ENCODE results near the gene INTS3. TPM values are rescaled to one million over a fixed set of nuclear protein-coding genes. Genes with fewer than 3 reads are reported as not detected.

Gene INTS3
- polyA plus RNA-seq, 1 donor from 2014 or later, result 29.9 TPM

- Histone ChIP-seq H3K9me3 (ENCODE audit: low read length) (no peaks in the 10 kb centered on the region), H3K36me3 (ENCODE audit: insufficient read depth, low read length) (no peaks in the 10 kb centered on the region), H3K9me2 (ENCODE audit: insufficient read depth, low read length) (no peaks in the 10 kb centered on the region), H3K27me3 (ENCODE audit: insufficient read depth, low read depth, low read length) (no peaks in the 10 kb centered on the region), H2AFZ (ENCODE audit: low read depth, low read length) (no peak overlapping the region), H3F3A (ENCODE audit: insufficient read depth, low read length, poor library complexity, severe bottlenecking) (no peaks in the 10 kb centered on the region), H3K9ac (ENCODE audit: low read length) (no peak overlapping the region), H4K20me1 (ENCODE audit: insufficient read depth) (no peaks in the 10 kb centered on the region), H3K79me2 (replicated peaks; ENCODE audit: insufficient read depth, low read length) (no peaks in the 10 kb centered on the region), H3K27ac (ENCODE audit: low read length) (no peak overlapping the region), H3K4me3 (ENCODE audit: low read length) (no peak overlapping the region), H3K4me2 (ENCODE audit: low read length) (no peak overlapping the region)
- no peak for TF ChIP-seq RAD21 (conservative IDR thresholded peaks at IDR 0.05)
- TF ChIP-seq CTCF (IDR thresholded peaks at IDR 0.05; ENCODE audit: poor library complexity, severe bottlenecking), result no peak
- no peak for TF ChIP-seq EP300 (conservative IDR thresholded peaks at IDR 0.05; ENCODE audit: poor library complexity, severe bottlenecking)
- no peak for TF ChIP-seq REST (IDR thresholded peaks at IDR 0.05; ENCODE audit: borderline replicate concordance)
- no peak for TF ChIP-seq EZH2 (IDR thresholded peaks at IDR 0.05; ENCODE audit: borderline replicate concordance, insufficient read depth, low read length, poor library complexity, severe bottlenecking)
- no peak for TF ChIP-seq SMC3 (conservative IDR thresholded peaks at IDR 0.05; ENCODE audit: poor library complexity)
- TF ChIP-seq MXI1 (conservative IDR thresholded peaks at IDR 0.05; ENCODE audit: poor library complexity, severe bottlenecking), result no peak
- no peak for TF ChIP-seq TAF1 (IDR thresholded peaks at IDR 0.05; ENCODE audit: low read depth)
- no peak for TF ChIP-seq POLR2AphosphoS5 (IDR thresholded peaks at IDR 0.05)
Observed at GRCh38 chr1:153789478-153790034, 61.7 kb downstream of the INTS3 start.

- H3K4me3 ChIP-seq (ENCODE audit: low read length), result no peak overlapping the region
- H3K9ac ChIP-seq (ENCODE audit: low read length), result no peak overlapping the region
- no peak for TF ChIP-seq EP300 (conservative IDR thresholded peaks at IDR 0.05; ENCODE audit: poor library complexity, severe bottlenecking)
- H3K27me3 ChIP-seq (ENCODE audit: insufficient read depth, low read depth, low read length), result no peaks in the 10 kb centered on the region
- no peaks in the 10 kb centered on the region for H3K36me3 ChIP-seq (ENCODE audit: insufficient read depth, low read length)
- H3K79me2 ChIP-seq (replicated peaks; ENCODE audit: insufficient read depth, low read length), result no peaks in the 10 kb centered on the region
- no peaks in the 10 kb centered on the region for H3K9me2 ChIP-seq (ENCODE audit: insufficient read depth, low read length)
- H3F3A ChIP-seq (ENCODE audit: insufficient read depth, low read length, poor library complexity, severe bottlenecking), result no peaks in the 10 kb centered on the region
- no peak overlapping the region for H2AFZ ChIP-seq (ENCODE audit: low read depth, low read length)
- H3K27ac ChIP-seq (ENCODE audit: low read length), result no peak overlapping the region
- no peaks in the 10 kb centered on the region for H3K9me3 ChIP-seq (ENCODE audit: low read length)
- H4K20me1 ChIP-seq (ENCODE audit: insufficient read depth), result no peaks in the 10 kb centered on the region
- H3K4me2 ChIP-seq (ENCODE audit: low read length), result no peak overlapping the region
Observed at GRCh38 chr1:153790313-153790965, 62.6 kb downstream of the INTS3 start.
